ENCODE results near the gene ELFN2.

DNA sequence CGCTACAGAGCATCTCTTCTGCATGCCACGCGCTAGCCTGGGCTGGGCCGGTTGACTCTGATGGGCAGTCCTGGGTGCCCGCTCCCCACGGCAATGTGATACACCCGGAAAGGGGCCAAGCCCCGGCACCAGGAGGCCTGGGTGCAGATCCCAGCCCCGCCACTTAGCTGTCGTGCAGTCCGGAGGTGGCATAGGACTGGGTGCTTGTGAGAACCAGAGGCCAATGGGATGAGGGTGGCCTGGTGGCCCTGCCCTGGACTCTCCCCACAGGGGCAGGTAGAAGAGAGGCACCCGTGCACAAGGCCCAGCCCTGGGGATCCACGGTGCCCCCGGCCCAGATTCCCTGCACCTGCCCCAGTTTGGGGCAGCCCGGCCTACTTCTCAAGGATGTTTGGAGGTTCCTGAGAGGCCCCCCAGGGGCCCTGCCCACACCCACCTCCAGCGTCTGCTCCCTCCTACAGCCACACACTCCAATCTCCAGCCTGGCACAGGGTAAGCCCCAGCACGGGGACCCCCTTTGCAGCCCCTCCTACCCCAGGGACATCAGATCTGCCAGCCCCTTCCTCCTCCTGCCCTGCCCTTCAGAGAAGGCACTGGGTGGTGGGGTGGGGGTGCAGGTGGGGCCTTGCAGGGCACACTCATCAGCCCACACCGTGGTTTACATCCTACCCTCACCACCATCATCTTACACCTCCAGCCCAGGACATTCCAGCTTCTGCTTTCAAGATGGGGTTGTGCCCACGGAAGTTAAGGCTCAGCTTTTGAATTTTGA lies 78.0 kb downstream of the ELFN2 start:
- TF ChIP-seq, protein P1, sequence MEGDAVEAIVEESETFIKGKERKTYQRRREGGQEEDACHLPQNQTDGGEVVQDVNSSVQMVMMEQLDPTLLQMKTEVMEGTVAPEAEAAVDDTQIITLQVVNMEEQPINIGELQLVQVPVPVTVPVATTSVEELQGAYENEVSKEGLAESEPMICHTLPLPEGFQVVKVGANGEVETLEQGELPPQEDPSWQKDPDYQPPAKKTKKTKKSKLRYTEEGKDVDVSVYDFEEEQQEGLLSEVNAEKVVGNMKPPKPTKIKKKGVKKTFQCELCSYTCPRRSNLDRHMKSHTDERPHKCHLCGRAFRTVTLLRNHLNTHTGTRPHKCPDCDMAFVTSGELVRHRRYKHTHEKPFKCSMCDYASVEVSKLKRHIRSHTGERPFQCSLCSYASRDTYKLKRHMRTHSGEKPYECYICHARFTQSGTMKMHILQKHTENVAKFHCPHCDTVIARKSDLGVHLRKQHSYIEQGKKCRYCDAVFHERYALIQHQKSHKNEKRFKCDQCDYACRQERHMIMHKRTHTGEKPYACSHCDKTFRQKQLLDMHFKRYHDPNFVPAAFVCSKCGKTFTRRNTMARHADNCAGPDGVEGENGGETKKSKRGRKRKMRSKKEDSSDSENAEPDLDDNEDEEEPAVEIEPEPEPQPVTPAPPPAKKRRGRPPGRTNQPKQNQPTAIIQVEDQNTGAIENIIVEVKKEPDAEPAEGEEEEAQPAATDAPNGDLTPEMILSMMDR (IDR thresholded peaks at IDR 0.05) = no peak
- no peak for TF ChIP-seq POLR2A (IDR thresholded peaks at IDR 0.05)

Measured in right lobe of liver (tissue), 4 donors.